Measurements from ENCODE around the gene ALG12.

Gene ALG12

DNA sequence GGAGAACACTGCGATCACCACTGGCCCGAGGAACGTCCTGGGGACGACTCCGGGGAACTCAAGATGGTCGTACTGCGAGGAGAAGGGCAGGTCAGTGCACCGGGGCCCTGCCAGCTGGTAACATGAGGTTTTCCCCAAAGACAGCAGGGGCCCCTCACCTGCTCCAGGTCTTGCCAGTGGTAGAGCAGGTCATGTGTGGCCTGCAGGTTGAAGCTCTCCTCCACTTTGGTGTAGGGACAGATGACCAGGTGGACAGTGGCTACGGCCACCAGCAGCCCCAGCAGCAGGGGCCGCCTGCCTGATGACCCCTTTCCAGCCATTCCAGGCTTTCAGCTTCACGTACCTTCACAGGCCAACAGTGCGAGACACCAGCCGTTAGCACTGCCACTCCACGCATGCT is 4.8 kb downstream of the ALG12 start:
- no peak for DNase-seq (ENCODE audit: insufficient read length)
- TF ChIP-seq POLR2AphosphoS5 (IDR thresholded peaks at IDR 0.05; ENCODE audit: low read depth, low read length) = no peak
- FAIRE-seq = no peak

DNA sequence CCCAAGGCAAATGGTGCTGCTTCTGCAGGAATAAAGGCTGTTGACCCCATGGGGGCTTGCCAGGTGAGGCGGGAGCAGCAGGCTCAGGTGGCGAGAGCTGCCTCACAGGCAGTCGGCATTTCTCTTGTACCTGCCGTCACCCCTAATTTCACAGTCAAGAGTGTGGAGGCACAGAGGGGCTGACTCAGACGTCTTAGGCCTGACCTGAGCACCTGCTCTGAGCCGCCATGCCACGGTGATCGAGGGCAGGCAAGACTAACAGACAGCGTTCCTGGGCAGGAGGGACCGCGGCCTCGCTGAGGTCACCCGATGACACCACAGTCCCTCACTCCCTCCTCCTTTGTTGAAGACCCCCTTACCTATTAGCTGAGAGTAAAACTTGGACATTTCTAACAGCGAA is 5.2 kb downstream of the ALG12 start:
- DNase-seq (ENCODE audit: insufficient read length) = no peak
- no peak for FAIRE-seq
- TF ChIP-seq TAF1 (IDR thresholded peaks at IDR 0.05; ENCODE audit: borderline replicate concordance, low read depth, low read length) (no peak), POLR2A (IDR thresholded peaks at IDR 0.05; ENCODE audit: low read depth, low read length) (no peak), POLR2AphosphoS5 (IDR thresholded peaks at IDR 0.05; ENCODE audit: low read depth, low read length) (no peak)

DNA sequence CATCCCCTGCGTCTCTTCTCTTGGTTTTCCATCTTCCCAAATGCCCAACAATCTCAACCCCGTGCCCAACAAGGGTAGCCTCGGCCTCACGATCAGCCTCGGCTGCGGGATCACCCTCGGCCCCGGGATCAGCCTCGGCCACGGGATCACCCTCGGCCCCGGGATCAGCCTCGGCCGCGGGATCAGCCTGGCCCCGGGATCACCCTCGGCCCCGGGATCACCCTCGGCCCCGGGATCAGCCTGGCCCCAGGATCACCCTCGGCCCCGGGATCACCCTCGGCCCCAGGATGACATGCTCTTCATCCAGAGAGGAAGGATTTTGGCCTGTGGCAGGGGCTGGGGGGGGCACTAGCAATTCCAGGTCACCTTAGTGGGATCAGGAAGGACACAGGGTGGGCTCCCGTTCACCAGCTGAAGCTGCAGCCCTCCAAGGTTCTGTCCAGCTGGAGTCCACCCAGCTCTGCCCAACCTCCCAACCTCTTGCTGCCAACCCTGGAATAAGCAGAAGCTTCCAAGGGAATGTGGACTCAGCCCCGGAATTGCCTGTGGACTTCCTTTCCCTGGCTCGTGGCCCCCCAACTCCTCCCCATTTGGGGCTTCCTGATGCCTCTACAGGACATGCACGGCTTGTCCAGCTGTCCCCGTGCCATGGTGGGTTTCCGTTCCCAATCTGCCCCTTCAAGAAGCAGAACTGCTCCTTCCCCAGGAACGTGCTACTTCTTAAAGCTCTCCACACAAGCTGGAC is 6.2 kb downstream of the ALG12 start:
- no peak for TF ChIP-seq POLR2A (IDR thresholded peaks at IDR 0.05; ENCODE audit: low read depth, low read length)
- TF ChIP-seq POLR2AphosphoS5 (IDR thresholded peaks at IDR 0.05; ENCODE audit: low read depth, low read length) = no peak
- TF ChIP-seq TAF1 (IDR thresholded peaks at IDR 0.05; ENCODE audit: borderline replicate concordance, low read depth, low read length) = no peak
- FAIRE-seq = no peak
- DNase-seq (ENCODE audit: insufficient read length) = no peak

- TF ChIP-seq TAF1 (IDR thresholded peaks at IDR 0.05; ENCODE audit: borderline replicate concordance, low read depth, low read length) (no peak), POLR2AphosphoS5 (IDR thresholded peaks at IDR 0.05; ENCODE audit: low read depth, low read length) (no peak), POLR2A (IDR thresholded peaks at IDR 0.05; ENCODE audit: low read depth, low read length) (no peak)
- no peak for DNase-seq (ENCODE audit: insufficient read length)
- FAIRE-seq = no peak
These were observed 7.7 kb downstream of the ALG12 start for GRCh38 chr22:49910229-49911155.

- DNase-seq (ENCODE audit: insufficient read length) (no peak), FAIRE-seq (no peak)
- TF ChIP-seq POLR2AphosphoS5 (IDR thresholded peaks at IDR 0.05; ENCODE audit: low read depth, low read length) (no peak), POLR2A (IDR thresholded peaks at IDR 0.05; ENCODE audit: low read depth, low read length) (no peak), TAF1 (IDR thresholded peaks at IDR 0.05; ENCODE audit: borderline replicate concordance, low read depth, low read length) (no peak)
These were observed 8.6 kb downstream of the ALG12 start for GRCh38 chr22:49909476-49910205.

- FAIRE-seq = no peak
These were observed 10.4 kb downstream of the ALG12 start for GRCh38 chr22:49907807-49908206.

GRCh38 chr22:49906799-49907290 is 11.4 kb downstream of the ALG12 start:
- no peak for DNase-seq (ENCODE audit: insufficient read length)
- FAIRE-seq = no peak
- no peak for TF ChIP-seq POLR2AphosphoS5 (IDR thresholded peaks at IDR 0.05; ENCODE audit: low read depth, low read length)
- no peak for TF ChIP-seq POLR2A (IDR thresholded peaks at IDR 0.05; ENCODE audit: low read depth, low read length)
- no peak for TF ChIP-seq TAF1 (IDR thresholded peaks at IDR 0.05; ENCODE audit: borderline replicate concordance, low read depth, low read length)

More at GRCh38 chr22:49907807-49908206, 10.4 kb downstream of the ALG12 start:
- TF ChIP-seq POLR2A (IDR thresholded peaks at IDR 0.05; ENCODE audit: low read depth, low read length) (no peak), POLR2AphosphoS5 (IDR thresholded peaks at IDR 0.05; ENCODE audit: low read depth, low read length) (no peak), TAF1 (IDR thresholded peaks at IDR 0.05; ENCODE audit: borderline replicate concordance, low read depth, low read length) (no peak)
- DNase-seq (ENCODE audit: insufficient read length) = no peak

GRCh38 chr22:49906071-49906798 is 12.0 kb downstream of the ALG12 start:
- no peak for FAIRE-seq
- TF ChIP-seq TAF1 (IDR thresholded peaks at IDR 0.05; ENCODE audit: borderline replicate concordance, low read depth, low read length) = no peak
- no peak for DNase-seq (ENCODE audit: insufficient read length)

GRCh38 chr22:49905465-49905864 is 12.8 kb downstream of the ALG12 start:
- FAIRE-seq (no peak), DNase-seq (ENCODE audit: insufficient read length) (no peak)
- TF ChIP-seq POLR2A (IDR thresholded peaks at IDR 0.05; ENCODE audit: low read depth, low read length) = no peak
- no peak for TF ChIP-seq POLR2AphosphoS5 (IDR thresholded peaks at IDR 0.05; ENCODE audit: low read depth, low read length)
- no peak for TF ChIP-seq TAF1 (IDR thresholded peaks at IDR 0.05; ENCODE audit: borderline replicate concordance, low read depth, low read length)

- TF ChIP-seq POLR2AphosphoS5 (IDR thresholded peaks at IDR 0.05; ENCODE audit: low read depth, low read length) (no peak), TAF1 (IDR thresholded peaks at IDR 0.05; ENCODE audit: borderline replicate concordance, low read depth, low read length) (no peak), POLR2A (IDR thresholded peaks at IDR 0.05; ENCODE audit: low read depth, low read length) (no peak)
- DNase-seq (ENCODE audit: insufficient read length) (no peak), FAIRE-seq (no peak)
These were observed 14.2 kb downstream of the ALG12 start for GRCh38 chr22:49904040-49904369.
